NK-92 (cell line): Measurements from ENCODE around the gene PSMD1.

ENCODE experiments used
- DNase-seq: peaks from one replicate; lab custom pipeline; 2025; ENCODE audit not compliant: unreplicated experiment; lab: John Stamatoyannopoulos, UW

Gene PSMD1

DNA sequence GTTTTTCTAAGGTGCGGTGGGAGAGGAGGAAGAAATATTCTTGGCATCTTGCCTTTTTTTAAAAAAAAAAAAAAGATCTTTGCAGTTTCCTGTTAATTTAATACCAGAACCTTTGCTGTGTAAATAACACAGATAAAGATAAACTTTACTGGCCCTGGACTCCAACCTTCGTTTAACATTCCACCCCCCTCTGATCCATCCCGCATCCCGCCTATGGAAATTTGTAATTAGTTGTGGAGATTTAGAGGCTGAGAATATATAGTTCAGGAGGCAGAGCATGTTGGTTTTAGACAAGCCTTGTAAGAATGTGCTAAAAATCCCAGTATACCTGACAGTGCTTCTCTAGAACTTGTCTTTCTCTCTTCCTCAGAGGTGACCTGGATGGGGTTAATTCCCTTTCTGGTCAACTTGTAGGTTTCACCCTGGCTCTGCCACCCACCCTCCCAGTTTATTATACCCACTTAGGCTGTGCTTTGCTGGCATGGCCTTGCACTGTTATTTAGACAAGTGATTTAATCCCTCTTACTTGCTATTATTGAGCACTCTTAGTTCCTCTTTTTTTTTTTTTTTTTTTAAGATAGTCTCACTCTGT is 22.3 kb upstream of the PSMD1 start:
- DNase-seq: no peak

DNA sequence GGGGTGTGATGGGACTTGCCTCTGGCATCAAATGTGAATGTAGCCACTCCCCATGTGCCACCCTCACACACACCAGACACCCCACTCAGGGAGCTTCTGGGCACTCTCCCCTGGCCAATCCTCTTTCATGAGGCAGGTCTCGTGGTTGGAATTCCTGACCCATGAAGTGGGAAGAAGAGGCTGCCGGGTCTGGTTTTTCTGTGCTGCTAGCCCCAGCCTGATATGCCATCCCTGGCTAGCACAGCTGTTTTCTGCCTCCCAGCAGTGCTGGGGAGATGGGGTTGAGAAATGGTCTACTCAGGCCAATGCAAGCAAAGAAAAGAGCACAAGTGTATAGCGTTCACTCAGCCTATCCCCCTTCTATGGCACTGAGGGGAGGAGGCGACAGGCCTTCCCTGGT is 20.5 kb upstream of the PSMD1 start:
- DNase-seq: no peak

DNA sequence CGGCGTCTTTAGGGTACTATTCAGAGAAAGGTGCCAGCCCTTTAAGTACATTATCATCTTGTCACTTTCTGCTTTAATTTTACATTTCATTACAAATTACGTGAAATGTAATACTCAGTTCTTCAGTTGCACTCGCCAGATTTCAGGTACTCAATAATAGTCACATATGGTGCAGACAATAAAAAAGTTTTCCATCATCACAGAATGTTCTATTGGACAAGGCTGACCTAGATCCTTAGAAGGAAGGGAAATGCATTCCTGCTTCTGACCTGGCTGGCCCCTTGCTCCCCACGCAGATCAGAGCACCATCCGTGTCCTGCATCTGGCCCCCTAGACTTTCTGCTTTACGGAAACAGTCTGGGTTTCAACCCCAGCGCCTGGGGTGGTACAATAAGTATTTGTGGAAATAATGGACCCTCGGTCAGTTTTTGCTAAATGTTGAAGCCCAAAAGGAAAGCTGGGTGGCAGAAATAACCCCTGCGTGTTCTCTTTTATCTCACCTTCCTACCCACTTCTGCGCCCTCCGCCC is 20.0 kb upstream of the PSMD1 start:
- DNase-seq: no peak

DNA sequence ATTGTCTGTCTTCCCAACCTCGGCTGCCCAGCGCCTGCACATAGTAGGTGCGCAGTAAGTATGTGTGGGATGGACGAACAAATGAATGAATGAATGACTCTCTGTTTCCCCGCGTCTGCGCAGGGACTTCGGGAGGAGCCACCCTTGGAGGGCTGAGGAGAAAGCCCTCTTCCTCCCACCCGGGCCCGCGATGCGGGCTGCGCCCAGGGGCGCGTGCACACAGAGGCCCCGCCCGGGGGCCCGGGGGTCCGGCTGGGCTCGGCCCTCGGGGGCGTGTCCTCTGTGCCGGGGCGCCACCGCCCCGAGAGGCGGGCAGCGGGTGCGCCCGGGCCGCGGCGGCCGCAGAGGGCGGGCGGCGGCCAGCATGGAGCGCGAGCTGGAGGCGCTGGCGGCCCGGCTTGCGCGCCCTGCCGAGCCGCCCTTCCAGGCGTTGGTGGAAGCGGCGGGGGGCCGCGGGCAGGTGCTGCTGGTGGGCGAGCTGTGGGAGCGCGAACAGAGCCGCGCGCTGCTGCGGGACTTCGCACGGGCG is 19.4 kb upstream of the PSMD1 start, which contains the start of gene C2orf72:
C2orf72 (plus strand) TSS at position 322 of the 529 bp plus-strand sequence; CDS start at position 365, 43 bp downstream.
- no peak for DNase-seq

DNA sequence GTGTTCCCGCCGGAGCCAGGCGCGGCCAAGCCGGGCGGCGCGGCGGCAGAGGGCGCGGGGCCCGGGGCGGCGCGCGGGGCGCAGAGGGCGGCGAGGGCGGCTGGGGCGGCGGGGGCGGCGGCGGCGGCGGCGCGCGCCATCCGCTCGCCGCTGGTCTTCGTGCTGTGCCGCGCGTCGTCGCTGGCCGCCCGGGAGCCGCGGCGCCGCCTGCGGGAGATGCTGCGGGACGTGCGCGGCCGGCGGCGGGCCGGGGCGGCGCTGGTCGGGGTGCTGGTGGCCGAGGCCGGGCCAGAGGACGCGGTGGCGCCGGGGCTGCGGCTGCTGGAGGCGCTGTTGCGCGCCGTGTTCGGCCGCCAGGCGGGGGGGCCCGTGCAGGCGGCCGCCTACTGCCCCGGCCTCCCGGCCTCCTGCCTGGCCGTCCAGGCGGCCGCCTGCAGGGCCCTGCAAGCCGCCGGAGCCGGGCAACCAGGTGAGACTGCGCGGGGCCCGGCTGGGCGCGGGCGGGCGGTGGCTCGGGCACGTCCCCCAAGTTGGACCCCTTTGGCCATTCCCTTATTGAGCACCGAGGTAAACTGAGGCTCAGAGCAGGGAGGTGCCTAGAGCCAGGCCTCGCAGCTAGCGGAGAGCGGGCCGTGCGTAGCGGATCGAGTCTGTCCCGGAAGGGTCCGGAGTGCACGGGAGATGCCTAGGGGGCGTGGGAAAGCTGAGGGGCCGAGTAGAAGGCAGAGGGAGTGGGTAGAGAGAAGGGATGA is 18.8 kb upstream of the PSMD1 start:
- no peak for DNase-seq

DNA sequence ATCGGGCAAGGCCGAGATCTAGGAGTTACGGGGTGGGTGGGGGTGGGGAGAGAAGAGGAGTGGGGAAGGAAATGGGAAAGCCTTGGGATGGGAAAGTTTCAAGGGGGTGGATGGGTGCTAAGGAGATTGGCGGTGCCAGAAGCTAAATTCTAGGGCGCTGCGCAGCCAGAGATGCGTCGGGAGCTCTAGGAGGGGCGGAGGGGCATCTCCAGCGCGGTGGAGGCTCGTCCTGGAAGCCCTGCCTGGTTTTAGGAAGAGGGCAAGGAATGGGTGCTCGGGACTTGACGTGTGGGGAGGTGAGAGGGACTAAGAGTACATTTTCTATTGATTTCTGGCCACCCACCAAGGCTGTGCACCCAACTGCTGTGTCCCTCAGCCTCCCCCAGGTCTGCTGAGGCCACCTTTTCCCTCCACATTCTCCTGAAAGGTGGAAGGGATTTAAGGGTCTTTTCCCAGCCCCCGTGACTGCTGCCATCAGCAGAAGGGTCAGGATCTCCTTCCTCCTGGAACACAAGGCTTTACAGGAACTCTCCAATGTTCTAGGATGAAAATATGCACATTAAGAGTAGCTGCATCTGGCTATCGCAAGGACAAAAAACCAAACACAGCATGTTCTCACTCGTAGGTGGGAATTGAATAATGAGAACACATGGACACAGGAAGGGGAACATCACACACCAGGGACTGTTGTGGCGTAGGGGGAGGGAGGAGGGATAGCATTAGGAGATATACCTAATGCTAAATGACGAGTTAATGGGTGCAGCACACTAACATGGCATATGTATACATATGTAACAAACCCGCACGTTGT is 18.0 kb upstream of the PSMD1 start:
- no peak for DNase-seq

DNA sequence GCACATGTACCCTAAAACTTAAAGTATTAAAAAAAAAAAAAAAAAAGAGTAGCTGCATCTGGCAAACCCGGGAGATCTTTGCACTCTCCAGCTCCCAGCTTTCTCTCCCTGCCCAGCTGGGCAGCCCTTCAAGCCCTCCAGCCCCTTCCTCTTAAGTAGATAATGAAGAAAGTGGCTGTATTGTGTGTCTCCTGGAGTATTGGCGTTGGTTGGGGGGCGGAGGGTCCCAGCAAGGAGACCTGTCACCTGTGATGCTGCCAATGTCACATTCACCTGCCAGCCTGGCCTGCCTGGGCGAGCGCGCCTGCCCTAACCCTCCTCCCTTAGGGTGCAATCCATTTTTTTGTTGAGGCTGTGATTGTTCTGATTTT is 17.4 kb upstream of the PSMD1 start:
- DNase-seq: no peak

DNA sequence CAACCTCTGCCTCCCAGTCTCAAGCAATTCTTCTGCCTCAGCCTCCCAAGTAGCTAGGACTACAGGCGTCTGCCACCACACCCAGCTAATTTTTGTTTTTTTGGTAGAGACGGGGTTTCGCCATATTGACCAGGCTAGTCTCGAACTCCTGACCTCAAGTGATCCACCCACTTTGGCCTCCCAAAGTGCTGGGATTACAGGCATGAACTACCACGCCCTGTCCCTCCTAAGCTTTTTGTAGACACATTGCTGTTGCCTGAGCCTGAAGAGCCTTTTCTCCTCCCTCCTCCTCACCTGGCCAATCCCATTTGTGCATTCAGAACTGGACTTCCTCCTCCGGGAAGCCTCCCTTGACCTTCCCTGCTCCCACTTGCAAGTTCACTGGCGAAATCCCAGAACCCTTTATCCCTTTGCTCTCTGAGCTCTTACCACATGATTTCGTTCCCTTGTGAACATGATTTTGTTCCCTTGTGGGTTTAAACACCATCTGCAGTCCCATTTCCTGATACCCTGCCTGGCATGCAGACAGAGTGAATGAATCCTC is 16.8 kb upstream of the PSMD1 start:
- DNase-seq: no peak

DNA sequence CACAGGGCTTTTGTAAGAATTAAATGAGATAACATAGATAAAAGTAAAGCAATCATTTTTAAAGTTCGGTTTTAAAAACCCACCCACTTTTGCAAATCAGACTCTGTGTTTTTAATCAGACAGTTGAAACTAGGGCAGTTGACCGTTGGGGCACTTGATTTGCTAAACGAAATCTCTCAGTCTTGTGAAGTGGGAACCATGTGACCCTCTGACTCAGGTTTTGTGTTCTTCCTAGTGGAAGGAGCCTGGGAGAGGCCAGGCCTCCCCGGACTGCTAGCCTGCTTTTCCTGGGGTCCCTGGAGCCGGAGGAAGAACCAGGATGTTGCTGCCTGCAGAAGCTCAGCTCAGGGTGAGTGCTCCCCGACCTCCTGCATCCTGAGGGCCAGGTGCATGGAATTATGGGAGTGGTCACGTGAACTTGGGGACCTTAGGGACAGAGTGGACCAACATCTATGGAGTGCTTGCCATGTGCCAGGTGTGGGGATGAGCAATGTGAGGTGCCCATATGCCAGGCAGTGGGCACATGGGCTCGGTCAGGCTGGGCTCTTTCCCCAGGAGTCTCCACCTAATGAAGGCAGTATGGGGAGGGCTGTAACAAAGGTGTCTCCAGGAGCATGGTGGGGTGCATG is 15.5 kb upstream of the PSMD1 start:
- no peak for DNase-seq

DNA sequence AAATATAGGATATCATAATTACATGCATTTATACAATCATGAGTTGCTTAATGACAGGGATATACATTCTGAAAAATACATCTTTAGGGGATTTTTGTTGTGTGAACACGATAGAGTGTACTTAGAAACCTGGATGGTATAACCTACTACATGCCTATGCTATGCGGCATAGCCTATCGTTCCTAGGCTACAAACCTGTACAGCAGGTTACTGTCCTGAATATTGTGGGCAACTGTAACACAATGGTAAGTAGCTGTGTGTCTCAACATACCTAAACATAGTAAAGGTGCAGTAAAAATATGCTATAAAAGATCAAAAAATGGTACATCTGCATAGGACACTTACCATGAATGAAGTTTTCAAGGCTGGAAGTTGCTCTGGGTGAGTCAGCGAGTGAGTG is 12.9 kb upstream of the PSMD1 start:
- DNase-seq: no peak

DNA sequence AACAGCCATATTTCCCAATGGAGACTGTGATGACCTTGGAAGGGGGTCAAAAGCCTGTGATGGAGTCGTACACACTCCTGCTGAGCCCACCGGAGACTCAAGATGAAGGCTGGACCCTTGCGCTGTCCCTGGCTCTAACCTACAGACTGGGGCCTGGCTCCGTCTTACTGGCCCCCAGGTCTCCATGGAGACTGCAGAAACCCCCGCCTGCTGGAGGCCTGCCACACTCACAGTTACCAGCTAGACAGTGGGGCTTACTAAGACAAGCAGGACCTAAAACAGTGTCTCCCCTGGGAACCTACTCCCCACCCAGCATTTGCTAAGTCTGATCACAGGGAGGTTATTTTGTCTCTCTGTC is 9.8 kb upstream of the PSMD1 start:
- no peak for DNase-seq

DNA sequence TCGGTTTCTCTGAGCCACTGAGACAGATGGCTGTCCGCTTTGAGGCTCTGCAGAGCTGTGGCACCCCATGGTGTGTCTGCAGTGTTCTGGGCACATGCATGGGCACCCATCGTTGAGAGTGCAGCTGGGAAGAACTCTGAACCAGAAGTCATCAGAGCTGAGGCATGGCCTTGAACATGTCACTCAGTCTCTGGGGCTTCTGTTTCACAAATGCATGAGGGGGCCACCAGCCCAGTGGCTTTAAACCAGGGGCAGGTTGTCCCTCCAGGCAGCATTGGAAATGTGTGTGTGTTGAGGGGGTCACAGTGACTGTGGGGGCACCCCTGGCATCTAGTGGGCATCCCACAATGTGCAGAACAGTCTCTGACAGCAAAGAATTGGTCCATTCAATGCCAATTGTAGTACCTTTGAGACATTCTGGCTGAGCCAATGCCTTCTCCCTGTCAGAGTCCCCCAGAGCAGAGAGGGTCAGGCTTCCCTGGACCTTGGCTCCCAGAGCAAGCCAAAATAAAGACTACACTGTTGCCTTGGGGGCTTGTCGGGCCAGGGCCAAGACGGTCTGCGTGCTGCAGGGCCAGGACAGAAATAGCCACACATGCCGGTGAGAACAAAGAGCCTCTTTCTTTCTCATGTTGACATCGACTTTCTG is 9.3 kb upstream of the PSMD1 start:
- DNase-seq: no peak

DNA sequence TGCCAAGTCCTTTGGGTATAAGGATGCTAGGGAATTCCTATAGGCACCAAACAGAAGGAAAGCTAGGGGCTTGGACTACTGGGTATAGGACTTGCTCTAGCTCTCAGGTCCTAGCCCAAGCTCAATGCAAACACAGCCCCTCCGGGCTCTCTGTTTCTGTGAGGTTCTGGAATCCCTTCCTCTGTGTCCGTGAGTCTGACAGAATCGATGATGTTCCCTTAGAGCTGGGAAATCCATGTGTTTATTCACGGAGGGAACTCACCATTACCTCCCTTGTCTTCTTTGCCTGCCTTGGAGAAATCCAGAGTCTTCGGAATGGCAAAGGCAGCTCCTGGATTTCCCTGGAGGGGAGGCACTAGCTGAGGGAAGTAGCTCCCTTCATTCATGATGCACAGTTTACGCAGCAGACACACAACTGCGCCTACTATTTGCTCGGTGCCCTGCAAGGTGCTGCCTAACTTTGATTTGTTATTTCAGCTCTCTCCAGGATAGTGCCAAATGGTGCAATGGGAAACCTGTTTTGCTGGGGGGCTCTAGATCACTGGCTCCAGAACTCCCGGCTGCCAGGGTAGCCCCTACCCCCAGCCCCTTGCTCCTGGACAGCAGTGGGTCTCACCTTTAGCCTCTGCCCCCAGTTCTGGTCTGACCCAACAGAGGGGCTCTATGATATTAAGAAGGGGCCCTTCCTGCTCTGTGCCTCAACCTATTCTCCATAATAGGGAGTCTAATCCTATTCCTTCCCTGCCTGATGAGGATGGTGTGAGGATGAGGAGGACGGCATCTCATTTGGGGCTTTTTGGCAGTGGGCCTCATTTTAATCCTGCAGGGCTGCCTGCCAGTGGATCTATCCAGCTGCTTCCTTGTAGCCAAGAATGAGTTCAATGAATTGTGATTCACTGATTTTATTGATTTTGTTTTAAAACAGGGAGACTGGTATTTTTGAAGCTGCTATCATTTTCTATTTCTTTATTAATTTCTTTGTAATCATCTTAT is 8.4 kb upstream of the PSMD1 start:
- DNase-seq: no peak

DNA sequence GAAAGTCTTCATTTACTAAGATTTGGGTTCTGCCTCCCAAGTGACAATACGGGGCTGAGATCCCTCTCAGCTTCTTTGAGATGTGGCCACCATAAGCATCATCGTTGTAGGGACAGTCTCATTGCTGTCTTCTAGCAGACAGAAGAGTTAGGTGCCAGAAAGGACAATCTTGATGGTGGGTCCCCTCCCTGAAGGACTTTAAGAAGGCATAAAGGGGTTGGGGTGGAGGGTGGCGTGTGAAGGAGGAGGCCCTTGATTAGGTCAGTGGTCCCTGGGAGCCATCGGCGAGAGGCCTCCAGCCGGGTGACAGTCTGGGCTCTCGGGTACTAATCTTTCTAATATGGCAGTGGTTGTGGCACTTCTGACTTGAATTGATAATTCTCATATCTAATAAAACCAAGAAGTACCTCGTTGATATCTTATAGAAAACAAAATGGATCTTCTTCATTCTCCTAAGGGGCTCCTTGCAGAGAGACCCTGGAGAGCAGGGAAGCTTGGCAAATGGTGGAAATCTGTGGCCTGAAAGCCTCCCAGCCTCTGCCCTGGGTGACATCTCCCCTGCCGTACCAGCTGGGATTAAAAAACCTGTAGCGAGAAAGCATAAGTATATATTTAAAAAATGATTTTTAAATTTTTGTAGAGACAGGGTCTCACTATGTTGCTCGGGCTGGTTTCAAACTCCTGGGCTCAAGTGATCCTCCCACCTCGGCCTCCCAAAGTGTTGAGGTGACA is 7.2 kb upstream of the PSMD1 start:
- DNase-seq: no peak

DNA sequence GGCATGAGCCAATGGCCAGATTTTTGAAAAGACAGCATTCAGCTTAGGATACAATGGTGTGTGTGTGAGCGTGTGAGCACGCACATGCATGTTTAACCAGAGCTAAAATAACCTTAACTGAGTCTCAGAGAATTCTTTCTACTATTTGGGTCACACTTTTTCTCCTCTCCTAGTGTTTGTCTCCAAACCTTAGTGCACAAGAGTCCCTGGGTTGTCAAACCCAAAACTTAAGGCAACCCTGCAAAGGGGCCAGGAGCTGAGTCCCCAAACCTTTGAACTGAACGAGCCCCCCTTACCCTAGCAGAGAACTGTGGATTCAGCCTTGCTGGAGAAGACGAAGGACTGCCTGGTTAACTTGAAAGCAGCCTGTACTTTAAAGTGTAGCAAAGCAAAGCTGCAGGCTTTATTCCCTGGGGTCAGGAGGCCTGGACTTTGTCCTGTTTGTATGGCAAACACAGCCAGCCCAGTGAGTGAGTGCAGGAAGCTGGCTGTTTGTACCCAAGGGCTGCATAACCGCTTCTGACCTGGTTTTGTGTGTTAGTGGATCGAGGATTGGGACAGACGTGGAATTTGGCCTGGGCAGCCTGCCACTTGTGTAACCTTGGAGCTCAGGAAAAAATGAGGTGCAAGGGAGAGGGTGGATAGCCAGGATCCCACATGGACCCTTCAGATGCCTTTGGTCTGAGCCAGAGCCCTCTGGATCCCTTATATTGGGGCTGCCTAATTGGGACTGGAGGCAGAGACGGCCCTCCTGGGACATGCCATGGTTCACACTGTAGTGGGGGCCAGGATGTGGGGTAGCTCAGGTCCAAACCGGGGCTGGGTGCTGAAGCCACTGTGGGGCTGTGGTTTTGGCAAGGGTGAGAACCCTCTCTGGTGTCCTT is 6.4 kb upstream of the PSMD1 start:
- no peak for DNase-seq

DNA sequence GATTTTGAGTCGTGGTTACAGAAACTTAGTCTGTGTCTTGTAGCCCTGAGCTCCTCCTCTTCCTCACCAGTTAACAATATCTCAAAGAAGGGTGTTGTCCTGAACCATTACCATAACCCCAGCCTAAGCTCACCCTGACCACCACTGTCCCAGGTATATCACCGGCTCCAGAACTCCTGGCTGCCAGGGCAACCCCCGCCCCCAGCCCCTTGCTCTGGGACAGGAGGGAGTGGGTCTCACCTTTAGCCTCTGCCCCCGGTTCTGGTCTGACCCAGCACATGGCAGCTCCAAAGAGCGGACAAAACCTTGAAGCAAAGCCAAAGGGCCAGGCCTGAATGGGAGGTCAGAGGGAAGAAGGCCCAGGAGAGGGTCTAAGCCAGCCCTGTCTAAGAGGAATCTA is 5.6 kb upstream of the PSMD1 start:
- DNase-seq: no peak
